Measurements from ENCODE around the gene CNBP.
"Not testable (repeated sequence)": the region's sequence is repeated elsewhere in the genome, so short reads cannot be mapped to it uniquely, and the experiment has no call there.

The CNBP gene

GRCh38 chr3:129224984-129225393, 41.3 kb upstream of the CNBP start:
- Histone ChIP-seq H3K27ac (ENCODE audit: low read depth, low read length) (no peak overlapping the region), H3K79me2 (ENCODE audit: control insufficient read depth, insufficient read depth, low read length) (no peaks in the 10 kb centered on the region), H3K56ac (ENCODE audit: low read length) (no peak overlapping the region), H2BK15ac (replicated peaks; ENCODE audit: low read depth) (no peak overlapping the region), H3K23ac (ENCODE audit: low read length) (no peak overlapping the region), H3K4me1 (ENCODE audit: control insufficient read depth, low read depth, low read length) (no peaks in the 10 kb centered on the region), H4K8ac (ENCODE audit: low read depth, low read length) (no peak overlapping the region), H2AK5ac (ENCODE audit: low read length) (no peak overlapping the region), H2BK120ac (ENCODE audit: low read depth, low read length) (no peak overlapping the region), H2BK5ac (ENCODE audit: low read length) (no peak overlapping the region), H3K36me3 (ENCODE audit: control insufficient read depth, insufficient read depth, low read length) (no peaks in the 10 kb centered on the region), H3K4me3 (ENCODE audit: low read length) (no peak overlapping the region), H3K27me3 (ENCODE audit: insufficient read depth, low read length, poor library complexity) (no peaks in the 10 kb centered on the region), H3K9ac (ENCODE audit: low read length) (no peak overlapping the region), H4K5ac (ENCODE audit: low read length) (no peak overlapping the region), H3K4me2 (ENCODE audit: low read length) (no peak overlapping the region), H3K18ac (ENCODE audit: low read length) (no peak overlapping the region), H3K4ac (ENCODE audit: low read depth, low read length) (no peak overlapping the region), H3K79me1 (ENCODE audit: low read length) (no peaks in the 10 kb centered on the region)
- WGBS (ENCODE audit: extremely low coverage, insufficient coverage, low lambda C conversion rate) = no CpG with 5 or more reads among the region's 9 CpGs
- no peak for DNase-seq

- DNase-seq; H3K4me1 ChIP-seq (ENCODE audit: control insufficient read depth, low read depth, low read length); H3K9ac ChIP-seq (ENCODE audit: low read length); H3K4ac ChIP-seq (ENCODE audit: low read depth, low read length); H2AK5ac ChIP-seq (ENCODE audit: low read length); H4K5ac ChIP-seq (ENCODE audit: low read length); H3K56ac ChIP-seq (ENCODE audit: low read length); H3K79me2 ChIP-seq (ENCODE audit: control insufficient read depth, insufficient read depth, low read length); H3K36me3 ChIP-seq (ENCODE audit: control insufficient read depth, insufficient read depth, low read length); H3K4me2 ChIP-seq (ENCODE audit: low read length); H3K4me3 ChIP-seq (ENCODE audit: low read length); H2BK120ac ChIP-seq (ENCODE audit: low read depth, low read length); H4K8ac ChIP-seq (ENCODE audit: low read depth, low read length); H3K79me1 ChIP-seq (ENCODE audit: low read length); H3K27me3 ChIP-seq (ENCODE audit: insufficient read depth, low read length, poor library complexity); H3K27ac ChIP-seq (ENCODE audit: low read depth, low read length); H2BK5ac ChIP-seq (ENCODE audit: low read length); H3K23ac ChIP-seq (ENCODE audit: low read length); H3K18ac ChIP-seq (ENCODE audit: low read length); H2BK15ac ChIP-seq (replicated peaks; ENCODE audit: low read depth): not testable (repeated sequence)
- WGBS (ENCODE audit: extremely low coverage, insufficient coverage, low lambda C conversion rate) = no CpG with 5 or more reads among the region's 1 CpG
Measured at GRCh38 chr3:129224387-129224786, 40.7 kb upstream of the CNBP start.

- no peaks in the 10 kb centered on the region for H3K36me3 ChIP-seq (ENCODE audit: control insufficient read depth, insufficient read depth, low read length)
- H3K9ac ChIP-seq (ENCODE audit: low read length) = no peak overlapping the region
- no peak overlapping the region for H3K56ac ChIP-seq (ENCODE audit: low read length)
- H3K4me2 ChIP-seq (ENCODE audit: low read length) = no peak overlapping the region
- WGBS (ENCODE audit: extremely low coverage, insufficient coverage, low lambda C conversion rate) = no CpG with 5 or more reads among the region's 2 CpGs
- H3K79me1 ChIP-seq (ENCODE audit: low read length) = no peaks in the 10 kb centered on the region
- H2BK120ac ChIP-seq (ENCODE audit: low read depth, low read length) = no peak overlapping the region
- no peak overlapping the region for H2AK5ac ChIP-seq (ENCODE audit: low read length)
- H3K27me3 ChIP-seq (ENCODE audit: insufficient read depth, low read length, poor library complexity) = no peaks in the 10 kb centered on the region
- H3K4me1 ChIP-seq (ENCODE audit: control insufficient read depth, low read depth, low read length) = no peaks in the 10 kb centered on the region
- no peak for DNase-seq
- H3K27ac ChIP-seq (ENCODE audit: low read depth, low read length) = no peak overlapping the region
- no peak overlapping the region for H3K23ac ChIP-seq (ENCODE audit: low read length)
- H3K18ac ChIP-seq (ENCODE audit: low read length) = no peak overlapping the region
- H2BK5ac ChIP-seq (ENCODE audit: low read length) = no peak overlapping the region
- no peak overlapping the region for H3K4me3 ChIP-seq (ENCODE audit: low read length)
- no peak overlapping the region for H2BK15ac ChIP-seq (replicated peaks; ENCODE audit: low read depth)
- H3K79me2 ChIP-seq (ENCODE audit: control insufficient read depth, insufficient read depth, low read length) = no peaks in the 10 kb centered on the region
- no peak overlapping the region for H4K5ac ChIP-seq (ENCODE audit: low read length)
- H3K4ac ChIP-seq (ENCODE audit: low read depth, low read length) = no peak overlapping the region
- H4K8ac ChIP-seq (ENCODE audit: low read depth, low read length) = no peak overlapping the region
Measured at GRCh38 chr3:129218742-129219141, 35.0 kb upstream of the CNBP start.

GRCh38 chr3:129213238-129213637, 29.5 kb upstream of the CNBP start:
- no peak overlapping the region for H3K4me3 ChIP-seq (ENCODE audit: low read length)
- no peaks in the 10 kb centered on the region for H3K79me1 ChIP-seq (ENCODE audit: low read length)
- H2AK5ac ChIP-seq (ENCODE audit: low read length) = no peak overlapping the region
- no peak overlapping the region for H3K23ac ChIP-seq (ENCODE audit: low read length)
- no peaks in the 10 kb centered on the region for H3K79me2 ChIP-seq (ENCODE audit: control insufficient read depth, insufficient read depth, low read length)
- no peak overlapping the region for H2BK120ac ChIP-seq (ENCODE audit: low read depth, low read length)
- H3K4me1 ChIP-seq (ENCODE audit: control insufficient read depth, low read depth, low read length) = no peaks in the 10 kb centered on the region
- no peak overlapping the region for H3K18ac ChIP-seq (ENCODE audit: low read length)
- H2BK15ac ChIP-seq (replicated peaks; ENCODE audit: low read depth) = no peak overlapping the region
- H4K5ac ChIP-seq (ENCODE audit: low read length) = no peak overlapping the region
- no peak overlapping the region for H3K9ac ChIP-seq (ENCODE audit: low read length)
- no peak overlapping the region for H3K4me2 ChIP-seq (ENCODE audit: low read length)
- H2BK5ac ChIP-seq (ENCODE audit: low read length) = no peak overlapping the region
- no peak for DNase-seq
- H3K36me3 ChIP-seq (ENCODE audit: control insufficient read depth, insufficient read depth, low read length) = no peaks in the 10 kb centered on the region
- H3K56ac ChIP-seq (ENCODE audit: low read length) = no peak overlapping the region
- no peak overlapping the region for H4K8ac ChIP-seq (ENCODE audit: low read depth, low read length)
- no peak overlapping the region for H3K4ac ChIP-seq (ENCODE audit: low read depth, low read length)
- no peaks in the 10 kb centered on the region for H3K27me3 ChIP-seq (ENCODE audit: insufficient read depth, low read length, poor library complexity)
- WGBS (ENCODE audit: extremely low coverage, insufficient coverage, low lambda C conversion rate) = no CpG with 5 or more reads among the region's 5 CpGs
- H3K27ac ChIP-seq (ENCODE audit: low read depth, low read length) = no peak overlapping the region

- Histone ChIP-seq H3K27ac (ENCODE audit: low read depth, low read length) (no peak overlapping the region), H3K36me3 (ENCODE audit: control insufficient read depth, insufficient read depth, low read length) (no peaks in the 10 kb centered on the region), H4K5ac (ENCODE audit: low read length) (no peak overlapping the region), H3K9ac (ENCODE audit: low read length) (no peak overlapping the region), H3K27me3 (ENCODE audit: insufficient read depth, low read length, poor library complexity) (no peaks in the 10 kb centered on the region), H3K23ac (ENCODE audit: low read length) (no peak overlapping the region), H3K4me2 (ENCODE audit: low read length) (no peak overlapping the region), H3K4ac (ENCODE audit: low read depth, low read length) (no peak overlapping the region), H2BK120ac (ENCODE audit: low read depth, low read length) (no peak overlapping the region), H3K4me3 (ENCODE audit: low read length) (no peak overlapping the region), H4K8ac (ENCODE audit: low read depth, low read length) (no peak overlapping the region), H3K79me2 (ENCODE audit: control insufficient read depth, insufficient read depth, low read length) (no peaks in the 10 kb centered on the region), H2BK15ac (replicated peaks; ENCODE audit: low read depth) (no peak overlapping the region), H3K79me1 (ENCODE audit: low read length) (no peaks in the 10 kb centered on the region), H2AK5ac (ENCODE audit: low read length) (no peak overlapping the region), H2BK5ac (ENCODE audit: low read length) (no peak overlapping the region), H3K4me1 (ENCODE audit: control insufficient read depth, low read depth, low read length) (no peaks in the 10 kb centered on the region), H3K18ac (ENCODE audit: low read length) (no peak overlapping the region), H3K56ac (ENCODE audit: low read length) (no peak overlapping the region)
- peak; percentile 13 for DNase-seq
- no CpG with 5 or more reads among the region's 6 CpGs for WGBS (ENCODE audit: extremely low coverage, insufficient coverage, low lambda C conversion rate)
Measured at GRCh38 chr3:129211772-129212171, 28.1 kb upstream of the CNBP start.

DNA sequence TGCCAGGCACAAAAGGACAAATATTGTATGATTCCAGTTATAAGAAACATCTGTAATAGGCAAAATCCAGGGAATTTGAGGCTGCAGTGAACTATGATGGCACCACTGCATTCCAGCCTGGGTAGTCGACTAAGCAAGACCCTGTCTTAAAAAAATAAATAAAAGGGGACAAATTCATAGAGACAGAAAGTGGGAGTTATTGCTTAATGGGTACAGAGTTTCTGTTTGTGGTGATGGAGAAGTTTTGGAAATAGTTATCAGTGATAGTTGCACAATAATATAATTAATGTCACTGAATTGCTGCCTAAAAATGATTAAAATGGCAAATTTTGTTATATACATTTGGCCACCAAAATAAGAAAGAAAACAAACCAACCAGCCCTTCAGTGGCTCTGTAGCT, 27.6 kb upstream of the CNBP start:
- no peak overlapping the region for H2BK120ac ChIP-seq (ENCODE audit: low read depth, low read length)
- H3K4me1 ChIP-seq (ENCODE audit: control insufficient read depth, low read depth, low read length) = no peaks in the 10 kb centered on the region
- H3K79me1 ChIP-seq (ENCODE audit: low read length) = no peaks in the 10 kb centered on the region
- no CpG with 5 or more reads among the region's 1 CpG for WGBS (ENCODE audit: extremely low coverage, insufficient coverage, low lambda C conversion rate)
- H3K27me3 ChIP-seq (ENCODE audit: insufficient read depth, low read length, poor library complexity) = no peaks in the 10 kb centered on the region
- H3K79me2 ChIP-seq (ENCODE audit: control insufficient read depth, insufficient read depth, low read length) = no peaks in the 10 kb centered on the region
- H3K4me2 ChIP-seq (ENCODE audit: low read length) = no peak overlapping the region
- no peak overlapping the region for H3K18ac ChIP-seq (ENCODE audit: low read length)
- no peak overlapping the region for H3K56ac ChIP-seq (ENCODE audit: low read length)
- no peak overlapping the region for H2BK5ac ChIP-seq (ENCODE audit: low read length)
- no peaks in the 10 kb centered on the region for H3K36me3 ChIP-seq (ENCODE audit: control insufficient read depth, insufficient read depth, low read length)
- H3K27ac ChIP-seq (ENCODE audit: low read depth, low read length) = no peak overlapping the region
- H4K5ac ChIP-seq (ENCODE audit: low read length) = no peak overlapping the region
- no peak overlapping the region for H2AK5ac ChIP-seq (ENCODE audit: low read length)
- no peak overlapping the region for H3K4me3 ChIP-seq (ENCODE audit: low read length)
- no peak for DNase-seq
- H3K23ac ChIP-seq (ENCODE audit: low read length) = no peak overlapping the region
- no peak overlapping the region for H3K4ac ChIP-seq (ENCODE audit: low read depth, low read length)
- H4K8ac ChIP-seq (ENCODE audit: low read depth, low read length) = no peak overlapping the region
- H2BK15ac ChIP-seq (replicated peaks; ENCODE audit: low read depth) = no peak overlapping the region
- no peak overlapping the region for H3K9ac ChIP-seq (ENCODE audit: low read length)
